Trophoblast cell (in vitro differentiated cells and primary cell): Measurements from ENCODE around the gene NRCAM.

Experiments used
- DNase-seq, 2 donors: peaks; one replicate each; pipeline ENCODE4 v3.0.0-alpha.2; 2016
- H2AFZ ChIP-seq: 2 replicates; pipeline ENCODE4 v1.6.1; 2013; ENCODE audit warnings: low read length, moderate library complexity, mild to moderate bottlenecking; ENCODE audit not compliant: insufficient read depth, poor library complexity
- H2AK5ac ChIP-seq: 2 replicates; pipeline ENCODE4 v1.6.1; 2013; ENCODE audit warnings: mild to moderate bottlenecking, low read length
- H2BK120ac ChIP-seq: 2 replicates; pipeline ENCODE4 v1.6.1; 2013; ENCODE audit warnings: low read length, mild to moderate bottlenecking, moderate library complexity; ENCODE audit not compliant: insufficient read depth, poor library complexity
- H2BK12ac ChIP-seq: 2 replicates; pipeline ENCODE4 v1.6.1; 2013; ENCODE audit warnings: mild to moderate bottlenecking, low read length, moderate library complexity
- H2BK5ac ChIP-seq: 2 replicates; pipeline ENCODE4 v1.6.1; 2013; ENCODE audit warnings: low read length, low read depth, moderate library complexity, mild to moderate bottlenecking; ENCODE audit not compliant: poor library complexity
- H3K14ac ChIP-seq: 2 replicates; pipeline ENCODE4 v1.6.1; 2013; ENCODE audit warnings: mild to moderate bottlenecking, low read length
- H3K18ac ChIP-seq: 2 replicates; pipeline ENCODE4 v1.6.1; 2013; ENCODE audit warnings: mild to moderate bottlenecking, low read length
- H3K23ac ChIP-seq: 2 replicates; pipeline ENCODE4 v1.6.1; 2013; ENCODE audit warnings: low read length
- H3K27ac ChIP-seq: 2 replicates; pipeline ENCODE4 v1.5.1; 2013; ENCODE audit warnings: low read depth, mild to moderate bottlenecking, inconsistent platforms, low read length, moderate library complexity
- H3K27me3 ChIP-seq: 2 replicates; pipeline ENCODE4 v1.6.1; 2013; ENCODE audit warnings: inconsistent platforms, mild to moderate bottlenecking, low read length, moderate library complexity; ENCODE audit not compliant: insufficient read depth
- H3K36me3 ChIP-seq, 2 experiments: 1 replicate in 1 of 2; 2 replicates in 1 of 2; pipeline ENCODE4 v1.6.1; 2013; ENCODE audit warnings: low read length in 2 of 2, mild to moderate bottlenecking in 2 of 2, moderate library complexity in 1 of 2; ENCODE audit not compliant: insufficient read depth in 2 of 2, control insufficient read depth in 1 of 2
- H3K4ac ChIP-seq: 2 replicates; pipeline ENCODE4 v1.6.1; 2013; ENCODE audit warnings: low read depth, mild to moderate bottlenecking, low read length, moderate library complexity
- H3K4me1 ChIP-seq, 2 experiments: 1 replicate in 1 of 2; 2 replicates in 1 of 2; pipeline ENCODE4 v1.6.1; 2013; ENCODE audit warnings: low read length in 2 of 2, mild to moderate bottlenecking in 2 of 2, moderate library complexity in 1 of 2; ENCODE audit not compliant: insufficient read depth in 2 of 2, control insufficient read depth in 1 of 2
- H3K4me2 ChIP-seq: 2 replicates; pipeline ENCODE4 v1.6.1; 2013; ENCODE audit warnings: inconsistent platforms, mild to moderate bottlenecking, low read length, moderate library complexity
- H3K4me3 ChIP-seq: 2 replicates; pipeline ENCODE4 v1.5.1; 2013; ENCODE audit warnings: mild to moderate bottlenecking, low read depth, low read length, inconsistent platforms
- H3K79me1 ChIP-seq: one replicate; pipeline ENCODE4 v1.6.1; 2013; ENCODE audit warnings: low read length
- H3K79me2 ChIP-seq: 2 replicates; pipeline ENCODE4 v1.6.1; 2013; ENCODE audit warnings: low read length, mild to moderate bottlenecking; ENCODE audit not compliant: control insufficient read depth, insufficient read depth, poor library complexity
- H3K9ac ChIP-seq: 2 replicates; pipeline ENCODE4 v1.6.1; 2013; ENCODE audit warnings: mild to moderate bottlenecking, low read length
- H3K9me3 ChIP-seq: 2 replicates; pipeline ENCODE4 v1.6.1; 2013; ENCODE audit warnings: low read depth, mild to moderate bottlenecking, control low read depth, inconsistent platforms, low read length; ENCODE audit not compliant: insufficient read depth
- H4K12ac ChIP-seq: 2 replicates; pipeline ENCODE4 v1.6.1; 2013; ENCODE audit warnings: low read depth, mild to moderate bottlenecking, low read length, moderate library complexity
- H4K8ac ChIP-seq: 2 replicates; pipeline ENCODE4 v1.6.1; 2013; ENCODE audit warnings: low read depth, mild to moderate bottlenecking, low read length, moderate library complexity
- H4K91ac ChIP-seq: one replicate; pipeline ENCODE4 v1.6.1; 2013; ENCODE audit warnings: low read depth, mild to moderate bottlenecking, low read length, moderate library complexity
- WGBS: extraction: QIAGEN DNeasy Blood & Tissue Kit; methylation state at CpG from one replicate; pipeline ENCODE4 v1.1.7; 2013; ENCODE audit warnings: missing lambda C conversion rate; ENCODE audit not compliant: insufficient read length, insufficient coverage; ENCODE audit errors: extremely low coverage; 5-methylcytosine and 5-hydroxymethylcytosine counted together

Gene NRCAM

DNA sequence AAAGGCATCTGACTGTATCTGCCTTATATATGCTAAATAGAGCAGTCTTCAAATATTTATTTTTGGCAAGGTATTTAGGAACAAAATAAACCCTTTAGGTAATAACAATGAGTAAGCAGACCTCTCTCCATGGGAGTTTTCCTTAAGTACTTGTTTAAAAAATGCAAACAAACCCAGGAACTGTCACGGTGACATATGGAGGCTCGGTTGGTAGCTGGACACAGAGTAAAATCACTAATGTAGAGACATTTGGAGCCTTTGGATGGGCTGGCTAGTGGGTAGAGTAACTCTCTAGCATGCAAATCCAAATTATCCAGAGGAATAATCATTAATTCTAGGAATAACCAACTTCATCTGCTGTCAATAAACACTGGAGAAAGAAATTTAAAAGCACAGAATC lies 254.5 kb downstream of the NRCAM start:
- H2AK5ac ChIP-seq = no peak overlapping the region
- no peak overlapping the region for H3K23ac ChIP-seq
- no peak overlapping the region for H3K4me3 ChIP-seq
- H3K9me3 ChIP-seq = no peaks in the 10 kb centered on the region
- H3K4me2 ChIP-seq = no peak overlapping the region
- no peaks in the 10 kb centered on the region for H3K4me1 ChIP-seq
- no peak overlapping the region for H3K9ac ChIP-seq
- no peaks in the 10 kb centered on the region for H3K27me3 ChIP-seq
- H3K14ac ChIP-seq = no peak overlapping the region
- H3K18ac ChIP-seq = no peak overlapping the region
- H2BK12ac ChIP-seq = no peak overlapping the region
- H3K36me3 ChIP-seq = no peaks in the 10 kb centered on the region
- H2AFZ ChIP-seq = no peak overlapping the region
- H2BK120ac ChIP-seq = no peak overlapping the region
- no peak overlapping the region for H3K4ac ChIP-seq
- H2BK5ac ChIP-seq = no peak overlapping the region
- no peak overlapping the region for H3K27ac ChIP-seq
- H4K91ac ChIP-seq = no peak overlapping the region
- DNase-seq = no peak
- no peaks in the 10 kb centered on the region for H3K79me1 ChIP-seq
- H4K8ac ChIP-seq = no peak overlapping the region
- no peaks in the 10 kb centered on the region for H3K79me2 ChIP-seq
- no peak overlapping the region for H4K12ac ChIP-seq
- no CpG with 5 or more reads among the region's 2 CpGs for WGBS

GRCh38 chr7:108200326-108200725 lies 255.9 kb downstream of the NRCAM start:
- Histone ChIP-seq H3K4me2 (no peak overlapping the region), H2AK5ac (no peak overlapping the region), H3K9me3 (no peaks in the 10 kb centered on the region), H2BK5ac (no peak overlapping the region), H3K27ac (no peak overlapping the region), H3K18ac (no peak overlapping the region), H3K14ac (no peak overlapping the region), H3K4me1 (no peaks in the 10 kb centered on the region), H4K12ac (no peak overlapping the region), H3K79me1 (no peaks in the 10 kb centered on the region), H3K79me2 (no peaks in the 10 kb centered on the region), H3K36me3 (no peaks in the 10 kb centered on the region), H3K23ac (no peak overlapping the region), H3K9ac (no peak overlapping the region), H3K4ac (no peak overlapping the region), H2AFZ (no peak overlapping the region), H3K27me3 (no peaks in the 10 kb centered on the region), H4K8ac (no peak overlapping the region), H2BK120ac (no peak overlapping the region), H2BK12ac (no peak overlapping the region), H3K4me3 (no peak overlapping the region), H4K91ac (no peak overlapping the region)
- DNase-seq = no peak
- no CpG with 5 or more reads among the region's 1 CpG for WGBS

- H2AFZ ChIP-seq = no peak overlapping the region
- no peak overlapping the region for H2AK5ac ChIP-seq
- H3K36me3 ChIP-seq = no peaks in the 10 kb centered on the region
- no peak overlapping the region for H3K9ac ChIP-seq
- no peak overlapping the region for H3K14ac ChIP-seq
- no peak overlapping the region for H3K27ac ChIP-seq
- no peak overlapping the region for H4K8ac ChIP-seq
- no peak for DNase-seq
- H3K23ac ChIP-seq = no peak overlapping the region
- H3K4me3 ChIP-seq = no peak overlapping the region
- H3K4me1 ChIP-seq = no peaks in the 10 kb centered on the region
- no peak overlapping the region for H3K18ac ChIP-seq
- no peak overlapping the region for H2BK12ac ChIP-seq
- H2BK120ac ChIP-seq = no peak overlapping the region
- H3K4me2 ChIP-seq = no peak overlapping the region
- no peak overlapping the region for H4K12ac ChIP-seq
- no peaks in the 10 kb centered on the region for H3K27me3 ChIP-seq
- no peaks in the 10 kb centered on the region for H3K9me3 ChIP-seq
- H2BK5ac ChIP-seq = no peak overlapping the region
- WGBS = no CpG with 5 or more reads among the region's 3 CpGs
- H3K79me2 ChIP-seq = no peaks in the 10 kb centered on the region
- no peak overlapping the region for H4K91ac ChIP-seq
- H3K79me1 ChIP-seq = no peaks in the 10 kb centered on the region
- no peak overlapping the region for H3K4ac ChIP-seq
These were observed 258.7 kb downstream of the NRCAM start for GRCh38 chr7:108197371-108198091.

DNA sequence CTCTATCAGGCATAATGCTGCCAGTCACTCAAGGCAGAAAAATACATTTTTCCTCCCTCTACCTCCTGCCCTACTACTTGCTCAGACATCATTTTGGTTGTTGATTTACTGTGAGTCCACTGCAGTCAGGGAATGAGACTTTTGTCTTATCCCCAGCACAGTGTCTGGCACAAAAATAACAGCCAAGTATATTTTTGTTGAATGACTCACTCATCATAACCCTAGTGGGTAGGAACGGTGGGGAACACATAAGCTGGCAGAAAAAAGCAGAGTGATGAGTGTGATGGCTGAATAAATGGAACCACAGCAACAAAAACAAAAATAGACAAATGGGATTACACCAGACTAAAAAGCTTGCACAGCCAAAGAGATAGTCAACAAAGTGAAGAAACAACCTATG lies 260.2 kb downstream of the NRCAM start:
- no peak overlapping the region for H2BK5ac ChIP-seq
- no peak overlapping the region for H4K91ac ChIP-seq
- H3K18ac ChIP-seq = no peak overlapping the region
- no CpG with 5 or more reads among the region's 1 CpG for WGBS
- H2BK120ac ChIP-seq = no peak overlapping the region
- H3K79me2 ChIP-seq = no peaks in the 10 kb centered on the region
- H3K9me3 ChIP-seq = no peaks in the 10 kb centered on the region
- no peak overlapping the region for H4K12ac ChIP-seq
- no peak overlapping the region for H3K27ac ChIP-seq
- H3K4ac ChIP-seq = no peak overlapping the region
- DNase-seq = no peak
- no peaks in the 10 kb centered on the region for H3K27me3 ChIP-seq
- no peak overlapping the region for H3K23ac ChIP-seq
- no peak overlapping the region for H3K14ac ChIP-seq
- H2AK5ac ChIP-seq = no peak overlapping the region
- no peaks in the 10 kb centered on the region for H3K4me1 ChIP-seq
- H3K36me3 ChIP-seq = no peaks in the 10 kb centered on the region
- H3K4me3 ChIP-seq = no peak overlapping the region
- no peak overlapping the region for H4K8ac ChIP-seq
- H3K79me1 ChIP-seq = no peaks in the 10 kb centered on the region
- H3K4me2 ChIP-seq = no peak overlapping the region
- H2AFZ ChIP-seq = no peak overlapping the region
- H3K9ac ChIP-seq = no peak overlapping the region
- no peak overlapping the region for H2BK12ac ChIP-seq
